ENCODE data around the gene UBE2E2.

The UBE2E2 gene

GRCh38 chr3:23608650-23609049, 405.5 kb downstream of the UBE2E2 start:
- POLR2A ChIA-PET = no interaction called here

GRCh38 chr3:23611737-23612295, 408.7 kb downstream of the UBE2E2 start:
- no peak overlapping the region for H3K4me3 ChIP-seq (ENCODE audit: low read depth, low read length)
- H3K4me1 ChIP-seq (ENCODE audit: control insufficient read depth, insufficient read depth, low read length) = peaks cover 6% of the 10 kb centered on the region; the same call in 1 of the 2 replicates
- H3K36me3 ChIP-seq (ENCODE audit: control insufficient read depth in 2 of 2, insufficient read depth in 1 of 2, low read length in 2 of 2) = no peaks in the 10 kb centered on the region
- ChIA-PET CTCF (no interaction called here), POLR2A (no interaction called here)
- no peaks in the 10 kb centered on the region for H3K9me3 ChIP-seq (ENCODE audit: control insufficient read depth, insufficient read depth, low read depth, low read length)
- no peak overlapping the region; the same call in 1 of the 2 replicates for H3K27ac ChIP-seq (ENCODE audit: extremely low read depth, low read depth, low read length)
- peak; percentile 65 for TF ChIP-seq ZBTB8A (tag by site-specific recombination; IDR thresholded peaks at IDR 0.05)
- no peak for TF ChIP-seq ZBTB17 (tag by site-specific recombination; IDR thresholded peaks at IDR 0.05)
- TF ChIP-seq ZNF335 (tag by site-specific recombination; conservative IDR thresholded peaks at IDR 0.05) = peak; percentile 51
- 0 out of 2 replicates have a peak, but pooled peaks have one; percentile 27 for TF ChIP-seq GLIS2 (tag by site-specific recombination; IDR thresholded peaks at IDR 0.05)
- 0 out of 2 replicates have a peak, but pooled peaks have one; percentile 25 for TF ChIP-seq PRDM6 (tag by site-specific recombination; IDR thresholded peaks at IDR 0.05)
- peak; percentile 27 for TF ChIP-seq ZFHX2 (tag by site-specific recombination; conservative IDR thresholded peaks at IDR 0.05)
- TF ChIP-seq SCRT1 (tag by site-specific recombination; IDR thresholded peaks at IDR 0.05; ENCODE audit: borderline replicate concordance) = peak; percentile 70; the same call in 1 of the 2 replicates
- TF ChIP-seq ZNF146 (tag by site-specific recombination; IDR thresholded peaks at IDR 0.05) = no peak
- 0 out of 2 replicates have a peak, but pooled peaks have one; percentile 9 for TF ChIP-seq ZNF664 (tag by site-specific recombination; IDR thresholded peaks at IDR 0.05)
- 0 out of 2 replicates have a peak, but pooled peaks have one; percentile 19 for TF ChIP-seq ZBTB48 (tag by site-specific recombination; IDR thresholded peaks at IDR 0.05)

More at GRCh38 chr3:23608650-23609049, 405.5 kb downstream of the UBE2E2 start:
- Histone ChIP-seq H3K4me3 (ENCODE audit: low read depth, low read length) (no peak overlapping the region), H3K27ac (ENCODE audit: extremely low read depth, low read depth, low read length) (no peak overlapping the region), H3K36me3 (ENCODE audit: control insufficient read depth in 2 of 2, insufficient read depth in 1 of 2, low read length in 2 of 2) (no peaks in the 10 kb centered on the region), H3K9me3 (ENCODE audit: control insufficient read depth, insufficient read depth, low read depth, low read length) (no peaks in the 10 kb centered on the region), H3K4me1 (ENCODE audit: control insufficient read depth, insufficient read depth, low read length) (peaks cover 6% of the 10 kb centered on the region; the same call in 1 of the 2 replicates)
- TF ChIP-seq ZFP69B (tag by site-specific recombination; IDR thresholded peaks at IDR 0.05) (no peak), ZFP37 (tag by site-specific recombination; IDR thresholded peaks at IDR 0.05) (no peak), TCF7L2 (IDR thresholded peaks at IDR 0.05; ENCODE audit: borderline replicate concordance, low read depth, low read length) (no peak), ZNF561 (tag by site-specific recombination; IDR thresholded peaks at IDR 0.05; ENCODE audit: borderline replicate concordance) (no peak), ZNF202 (tag by site-specific recombination; IDR thresholded peaks at IDR 0.05; ENCODE audit: borderline replicate concordance) (no peak), ZBTB48 (tag by site-specific recombination; IDR thresholded peaks at IDR 0.05) (no peak), TRIM28 (IDR thresholded peaks at IDR 0.05; ENCODE audit: borderline replicate concordance, low read length) (no peak), ZNF639 (tag by site-specific recombination; IDR thresholded peaks at IDR 0.05) (no peak), MYNN (tag by site-specific recombination; IDR thresholded peaks at IDR 0.05; ENCODE audit: borderline replicate concordance) (no peak), ZNF571 (tag by site-specific recombination; IDR thresholded peaks at IDR 0.05) (no peak), SP3 (tag by site-specific recombination; IDR thresholded peaks at IDR 0.05) (no peak), ZNF133 (tag by site-specific recombination; IDR thresholded peaks at IDR 0.05) (no peak), ZNF16 (tag by site-specific recombination; IDR thresholded peaks at IDR 0.05; ENCODE audit: low read depth) (no peak), ZNF518A (tag by site-specific recombination; conservative IDR thresholded peaks at IDR 0.05; ENCODE audit: low read depth) (no peak), ZNF391 (tag by site-specific recombination; IDR thresholded peaks at IDR 0.05; ENCODE audit: borderline replicate concordance, low read depth) (no peak), ZNF433 (tag by site-specific recombination; IDR thresholded peaks at IDR 0.05; ENCODE audit: low read depth) (no peak)
- CTCF ChIA-PET = no interaction called here

Measured in HEK293 (cell line).